ENCODE measurements around the gene FRMD5.
"Not testable (repeated sequence)": the region's sequence is repeated elsewhere in the genome, so short reads cannot be mapped to it uniquely, and the experiment has no call there.

Gene FRMD5

GRCh38 chr15:43867096-43867495 is 328.0 kb downstream of the FRMD5 start:
- Histone ChIP-seq H3K27ac (no peak overlapping the region), H3K9ac (no peak overlapping the region), H3K4me3 (IDR thresholded peaks at IDR 0.05; ENCODE audit: insufficient read depth, low read depth, low read length) (no peak overlapping the region), H3K4me1 (ENCODE audit: low read depth, poor library complexity, severe bottlenecking) (no peaks in the 10 kb centered on the region), H3K79me2 (ENCODE audit: insufficient read depth, low read depth) (no peaks in the 10 kb centered on the region), H3K4me2 (no peak overlapping the region), H3K36me3 (ENCODE audit: insufficient read depth) (no peaks in the 10 kb centered on the region), H3K27me3 (ENCODE audit: insufficient read depth, low read depth) (no peaks in the 10 kb centered on the region), H2AFZ (ENCODE audit: low read depth) (no peak overlapping the region), H4K20me1 (ENCODE audit: insufficient read depth) (no peaks in the 10 kb centered on the region; the same call in 1 of the 2 replicates)
- no peak for TF ChIP-seq CTCF (conservative IDR thresholded peaks at IDR 0.05; ENCODE audit: low read depth, low read length)

GRCh38 chr15:43866636-43867035 is 328.4 kb downstream of the FRMD5 start:
- not testable (repeated sequence) for H3K79me2 ChIP-seq (ENCODE audit: insufficient read depth, low read depth); H3K4me1 ChIP-seq (ENCODE audit: low read depth, poor library complexity, severe bottlenecking); H3K27ac ChIP-seq; H3K36me3 ChIP-seq (ENCODE audit: insufficient read depth); H4K20me1 ChIP-seq (ENCODE audit: insufficient read depth); H2AFZ ChIP-seq (ENCODE audit: low read depth); H3K27me3 ChIP-seq (ENCODE audit: insufficient read depth, low read depth); H3K9ac ChIP-seq; H3K4me3 ChIP-seq (IDR thresholded peaks at IDR 0.05; ENCODE audit: insufficient read depth, low read depth, low read length); H3K4me2 ChIP-seq

- Histone ChIP-seq H3K4me3 (IDR thresholded peaks at IDR 0.05; ENCODE audit: insufficient read depth, low read depth, low read length) (no peak overlapping the region), H2AFZ (ENCODE audit: low read depth) (no peak overlapping the region), H3K27me3 (ENCODE audit: insufficient read depth, low read depth) (no peaks in the 10 kb centered on the region), H3K79me2 (ENCODE audit: insufficient read depth, low read depth) (no peaks in the 10 kb centered on the region), H3K9ac (no peak overlapping the region), H4K20me1 (ENCODE audit: insufficient read depth) (no peaks in the 10 kb centered on the region), H3K36me3 (ENCODE audit: insufficient read depth) (0 out of 2 replicates have a peak, but pooled peaks cover 3% of the 10 kb centered on the region), H3K4me1 (ENCODE audit: low read depth, poor library complexity, severe bottlenecking) (no peaks in the 10 kb centered on the region), H3K4me2 (no peak overlapping the region), H3K27ac (no peak overlapping the region)
- TF ChIP-seq CTCF (conservative IDR thresholded peaks at IDR 0.05; ENCODE audit: low read depth, low read length), result no peak
Observed at GRCh38 chr15:43859546-43859945, 335.5 kb downstream of the FRMD5 start.

GRCh38 chr15:43854801-43855200 is 340.3 kb downstream of the FRMD5 start:
- Histone ChIP-seq H2AFZ (ENCODE audit: low read depth) (no peak overlapping the region), H3K36me3 (ENCODE audit: insufficient read depth) (peaks cover 8% of the 10 kb centered on the region; the same call in 1 of the 2 replicates), H4K20me1 (ENCODE audit: insufficient read depth) (no peaks in the 10 kb centered on the region), H3K27me3 (ENCODE audit: insufficient read depth, low read depth) (no peaks in the 10 kb centered on the region), H3K79me2 (ENCODE audit: insufficient read depth, low read depth) (no peaks in the 10 kb centered on the region), H3K9ac (no peak overlapping the region), H3K4me3 (IDR thresholded peaks at IDR 0.05; ENCODE audit: insufficient read depth, low read depth, low read length) (no peak overlapping the region), H3K4me1 (ENCODE audit: low read depth, poor library complexity, severe bottlenecking) (no peaks in the 10 kb centered on the region), H3K27ac (no peak overlapping the region), H3K4me2 (no peak overlapping the region)
- no peak for TF ChIP-seq CTCF (conservative IDR thresholded peaks at IDR 0.05; ENCODE audit: low read depth, low read length)

- Histone ChIP-seq H3K79me2 (ENCODE audit: insufficient read depth, low read depth) (no peaks in the 10 kb centered on the region), H3K4me1 (ENCODE audit: low read depth, poor library complexity, severe bottlenecking) (no peaks in the 10 kb centered on the region), H2AFZ (ENCODE audit: low read depth) (no peak overlapping the region), H3K9ac (no peak overlapping the region), H3K27me3 (ENCODE audit: insufficient read depth, low read depth) (no peaks in the 10 kb centered on the region), H3K27ac (no peak overlapping the region), H3K4me2 (no peak overlapping the region), H4K20me1 (ENCODE audit: insufficient read depth) (no peaks in the 10 kb centered on the region), H3K36me3 (ENCODE audit: insufficient read depth) (peaks cover 8% of the 10 kb centered on the region; the same call in 1 of the 2 replicates), H3K4me3 (IDR thresholded peaks at IDR 0.05; ENCODE audit: insufficient read depth, low read depth, low read length) (no peak overlapping the region)
- TF ChIP-seq CTCF (conservative IDR thresholded peaks at IDR 0.05; ENCODE audit: low read depth, low read length), result no peak
Observed at GRCh38 chr15:43852607-43853006, 342.5 kb downstream of the FRMD5 start.
